GM20431 (cell line): Measurements from ENCODE around the gene RBPMS2.

Experiments
- in situ Hi-C: fragments of 300-500 bp; cut with MseI, MboI; formaldehyde crosslinking; loops from one replicate; pipeline ENCODE4 v1.15.0; 2020; ENCODE audit warnings: low sequenced_read_pairs; ENCODE audit not compliant: unreplicated experiment

The RBPMS2 gene

DNA sequence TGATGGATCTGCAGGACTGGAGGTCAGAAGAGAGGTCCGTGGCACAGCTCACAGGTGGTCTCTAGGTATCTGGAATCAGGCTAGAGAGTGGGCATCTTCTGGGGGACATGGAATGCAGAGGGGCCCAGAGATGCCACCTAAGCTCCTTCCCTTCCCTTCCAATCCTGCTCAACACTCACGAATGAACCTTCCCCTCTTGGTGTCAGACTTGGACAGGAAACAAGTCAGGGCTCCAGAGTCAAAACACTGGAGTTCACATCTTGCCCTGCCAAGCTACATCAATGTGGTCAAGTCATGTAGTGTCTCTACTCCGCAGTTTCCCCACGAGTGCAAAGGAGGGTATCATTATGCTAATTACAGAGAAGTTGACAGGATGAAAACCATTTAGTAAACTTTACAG, 16.0 kb upstream of the RBPMS2 start:
- in situ Hi-C loops: no loop called here

DNA sequence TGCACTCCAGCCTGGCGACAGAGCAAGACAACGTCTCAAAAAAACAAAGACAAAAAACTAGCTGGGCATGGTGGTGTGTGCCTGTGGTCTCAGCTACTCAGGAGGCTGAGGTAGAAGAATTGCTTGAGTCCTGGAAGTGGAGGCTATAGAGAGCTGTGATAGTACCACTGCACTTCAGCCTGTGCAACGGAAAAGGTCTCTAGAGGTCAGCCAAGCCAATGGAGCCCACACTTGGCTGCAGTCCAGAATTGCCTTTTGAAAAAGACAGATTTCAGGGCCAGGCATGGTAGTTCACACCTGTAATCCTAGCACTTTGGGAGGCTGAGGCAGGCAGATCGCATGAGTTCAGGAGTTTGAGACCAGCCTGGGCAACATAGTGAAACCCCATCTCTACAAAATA, 8.4 kb upstream of the RBPMS2 start:
- in situ Hi-C loops: no loop called here

- in situ Hi-C loops: no loop called here
These were observed 7.4 kb upstream of the RBPMS2 start for GRCh38 chr15:64782751-64783150.

- in situ Hi-C loops: no loop called here
These were observed 5.9 kb upstream of the RBPMS2 start for GRCh38 chr15:64781299-64781698.

- in situ Hi-C loops: no loop called here
These were observed 5.3 kb upstream of the RBPMS2 start for GRCh38 chr15:64780600-64781156.

DNA sequence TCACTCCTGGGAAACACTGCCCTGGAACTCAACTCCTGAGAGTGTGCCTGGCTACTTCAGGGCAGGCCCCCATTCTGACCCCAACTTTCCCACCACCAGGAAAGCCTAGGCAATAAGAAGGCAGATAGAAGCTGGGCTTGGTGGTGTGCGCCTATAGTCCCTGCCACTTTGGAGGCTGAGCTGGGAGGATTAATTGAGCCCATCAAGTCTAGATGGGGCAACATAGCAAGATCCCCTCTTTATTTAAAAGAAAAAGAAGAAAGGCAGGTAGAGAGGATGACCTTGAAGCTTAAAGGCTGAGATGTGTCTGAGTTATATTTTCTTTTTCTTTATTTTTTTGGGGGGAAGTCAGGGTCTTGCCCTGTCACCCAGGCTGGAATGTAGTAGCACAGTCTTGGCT, 4.2 kb upstream of the RBPMS2 start:
- in situ Hi-C loops: no loop called here

- in situ Hi-C loops: no loop called here
These were observed 3.6 kb upstream of the RBPMS2 start for GRCh38 chr15:64779024-64779423.

DNA sequence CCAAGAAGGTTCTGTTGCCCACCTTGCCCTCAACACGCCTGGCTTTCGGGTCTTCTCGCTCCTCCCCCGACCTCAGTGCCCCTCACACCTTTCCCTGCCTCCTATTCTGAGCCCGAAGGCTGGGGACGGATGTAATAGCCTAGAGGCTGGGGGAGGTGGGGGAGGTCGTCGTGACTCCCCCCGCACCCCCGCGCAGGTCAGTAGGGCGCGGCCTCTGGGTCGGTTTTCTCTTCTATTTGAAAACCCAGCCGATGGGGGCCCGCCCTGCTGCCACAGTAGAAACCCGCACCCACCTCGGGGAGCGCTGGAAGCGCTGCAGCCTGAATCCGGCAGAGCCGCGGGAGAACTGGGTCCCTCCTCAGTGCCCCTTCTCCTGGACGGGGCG, 1.0 kb upstream of the RBPMS2 start:
- in situ Hi-C loops: no loop called here

- in situ Hi-C loops: no loop called here
These were observed 528 bp downstream of the RBPMS2 start for GRCh38 chr15:64774629-64775493.

DNA sequence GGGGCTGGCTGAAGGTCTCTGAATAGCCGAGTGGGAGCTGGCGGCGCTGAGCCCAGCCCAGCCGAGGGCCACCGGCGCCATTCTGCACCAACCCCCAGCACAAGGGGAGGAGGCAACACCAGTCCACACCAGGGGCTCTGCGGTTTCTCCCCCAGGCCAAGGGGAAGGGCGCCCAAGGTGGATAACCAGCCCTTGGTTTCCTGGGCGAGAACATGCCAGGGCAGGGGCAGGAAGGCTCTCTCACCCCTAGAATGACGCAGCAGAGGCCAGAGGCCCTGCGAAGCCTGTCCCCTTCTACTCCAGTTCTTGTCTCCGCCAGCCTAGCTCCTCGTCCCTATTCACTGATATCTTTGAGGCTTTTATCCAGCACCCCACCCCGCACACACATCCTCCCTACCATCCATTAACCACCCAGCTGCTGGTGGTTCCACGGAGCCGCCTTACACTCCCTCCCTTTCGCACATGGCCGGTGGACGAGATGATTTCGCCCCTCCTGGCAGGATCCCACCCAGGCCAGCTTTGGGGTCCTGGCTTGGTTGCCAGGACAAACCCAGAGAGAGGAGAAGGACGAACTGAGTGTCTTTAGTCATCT, 1.3 kb downstream of the RBPMS2 start:
- in situ Hi-C loops: no loop called here

- in situ Hi-C loops: no loop called here
These were observed 1.8 kb downstream of the RBPMS2 start for GRCh38 chr15:64773606-64774005.

DNA sequence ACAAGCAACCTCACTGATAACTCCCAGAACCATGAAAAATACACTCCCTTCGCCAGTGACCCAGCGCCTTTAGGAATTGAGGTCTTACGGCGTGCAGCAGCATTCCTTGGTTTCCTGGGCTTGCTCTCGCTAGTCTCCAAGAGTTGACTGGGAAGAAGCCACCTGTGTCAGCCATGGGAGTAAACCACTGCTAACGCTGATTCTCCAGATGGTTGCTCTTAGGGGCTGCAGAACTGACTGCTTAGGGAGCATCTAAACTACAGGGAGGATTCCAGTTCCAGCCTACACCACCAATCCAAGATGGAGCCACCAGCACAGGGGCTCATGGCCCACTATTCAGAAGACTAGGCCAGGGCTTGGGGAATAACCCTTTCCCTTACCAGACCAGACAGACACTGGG, 2.4 kb downstream of the RBPMS2 start:
- in situ Hi-C loops: no loop called here

DNA sequence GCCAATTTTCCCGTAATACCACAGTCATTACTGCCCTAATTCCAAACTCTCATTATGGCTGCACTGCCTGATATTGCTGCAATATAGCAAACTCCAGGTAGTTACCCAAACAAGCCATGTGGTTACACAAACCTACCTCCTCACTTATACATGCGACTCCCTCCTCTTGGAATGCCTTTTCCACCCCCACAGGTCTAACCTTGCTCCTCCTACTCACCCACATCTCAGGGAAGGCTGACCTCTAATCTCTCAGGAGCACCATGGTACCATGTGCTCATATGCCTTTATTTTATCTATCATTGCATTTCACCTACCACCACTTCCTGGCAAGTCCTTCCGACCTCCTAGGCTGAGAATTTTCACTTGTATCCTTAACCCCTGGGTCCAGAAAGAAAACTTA, 2.9 kb downstream of the RBPMS2 start:
- in situ Hi-C loops: no loop called here

GRCh38 chr15:64770626-64771025, 4.8 kb downstream of the RBPMS2 start:
- in situ Hi-C loops: no loop called here

DNA sequence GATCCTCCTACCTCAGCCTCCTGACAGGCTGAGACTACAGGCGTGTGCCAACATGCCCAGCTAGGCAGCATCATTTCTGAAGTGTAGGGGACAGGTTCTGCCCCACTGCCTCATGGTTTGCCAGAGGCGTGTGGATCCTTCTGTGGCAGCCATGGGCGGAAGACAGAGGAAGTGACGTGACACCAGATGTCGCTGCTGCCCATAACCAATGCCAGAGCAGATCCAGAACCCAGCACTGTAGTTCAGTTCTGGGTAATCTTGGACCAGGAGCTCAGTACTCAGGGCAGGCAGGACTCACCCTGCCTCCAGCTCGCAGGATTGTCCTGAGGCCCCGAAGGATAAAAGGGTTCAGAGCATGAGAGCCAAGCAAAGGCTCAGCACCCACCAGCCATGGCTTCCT, 8.2 kb downstream of the RBPMS2 start:
- in situ Hi-C loops: no loop called here

DNA sequence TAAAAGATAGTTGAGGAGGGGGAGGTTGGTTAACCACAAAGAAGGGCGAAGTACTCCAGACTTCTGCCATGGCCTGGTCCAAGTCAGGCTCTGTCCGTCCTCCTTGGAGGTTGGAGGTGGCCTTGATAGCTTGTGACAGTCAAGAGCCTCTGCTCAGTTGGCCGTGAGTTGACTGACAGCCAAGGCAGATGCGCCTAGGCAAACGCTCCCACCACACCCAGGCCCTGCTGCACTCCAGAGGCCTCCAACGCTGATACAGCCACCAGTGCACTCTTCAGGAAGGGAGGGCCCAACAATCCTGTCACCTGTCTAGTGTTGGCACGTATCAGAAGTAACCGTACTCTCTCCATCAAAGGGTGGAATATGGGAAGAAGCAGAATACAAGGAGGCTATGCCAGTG, 9.3 kb downstream of the RBPMS2 start:
- in situ Hi-C loops: no loop called here

- in situ Hi-C loops: no loop called here
These were observed 11.5 kb downstream of the RBPMS2 start for GRCh38 chr15:64763874-64764273.

DNA sequence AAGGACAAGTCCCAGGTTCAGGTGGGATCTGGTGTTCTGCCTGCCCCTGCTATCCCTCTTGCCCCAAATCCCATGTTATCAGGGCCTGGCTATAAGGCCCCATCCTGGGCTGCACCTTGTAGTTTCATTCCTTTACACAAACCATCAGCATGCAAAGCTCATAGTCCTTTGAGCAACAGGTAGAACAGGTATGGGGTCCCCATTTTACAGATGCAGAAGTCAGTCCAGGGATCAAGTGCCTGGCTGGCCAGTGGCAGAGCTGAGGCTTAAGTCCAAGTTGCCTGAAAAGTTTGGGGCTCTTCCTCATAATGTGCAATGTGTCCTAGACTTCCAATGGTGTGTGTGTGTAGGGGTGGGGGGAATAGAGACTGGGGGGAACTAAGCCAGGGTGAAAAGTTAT, 11.9 kb downstream of the RBPMS2 start:
- in situ Hi-C loops: no loop called here

GRCh38 chr15:64763021-64763420, 12.4 kb downstream of the RBPMS2 start:
- in situ Hi-C loops: no loop called here

- in situ Hi-C loops: no loop called here
These were observed 12.8 kb downstream of the RBPMS2 start for GRCh38 chr15:64762546-64762945.

DNA sequence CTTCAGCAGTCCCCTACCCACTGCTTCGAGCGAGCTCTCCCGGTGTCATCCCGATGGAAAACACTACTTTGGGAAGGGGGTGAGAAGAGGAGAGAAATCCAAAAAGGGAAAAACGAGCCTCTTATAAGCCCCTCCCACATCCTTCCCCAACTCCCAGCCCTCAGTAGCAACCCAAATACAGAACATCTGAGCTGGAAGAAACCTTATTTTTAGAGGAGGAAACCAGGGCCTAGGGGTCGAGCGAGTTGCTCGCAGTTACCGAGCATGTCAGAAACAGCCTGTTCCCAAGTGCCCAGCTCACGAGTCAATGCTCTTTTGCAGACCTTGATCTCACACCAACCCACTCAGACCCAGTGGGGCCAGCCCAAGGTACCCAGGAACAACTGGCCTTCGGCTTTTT, 14.2 kb downstream of the RBPMS2 start:
- in situ Hi-C loops: no loop called here

- in situ Hi-C loops: no loop called here
These were observed 15.3 kb downstream of the RBPMS2 start for GRCh38 chr15:64760056-64760455.
